Ramos (cell line): ENCODE results near the gene HDAC9.
"Not testable (repeated sequence)": the region's sequence is repeated elsewhere in the genome, so short reads cannot be mapped to it uniquely, and the experiment has no call there.

Experiments
- in situ Hi-C: fragments of 300-500 bp; cut with MboI; formaldehyde crosslinking; loops from one replicate; pipeline ENCODE4 v1.14.3; 2022; ENCODE audit warnings: low sequenced_read_pairs; ENCODE audit not compliant: unreplicated experiment

HDAC9 gene

GRCh38 chr7:18976715-18977471 is 481.3 kb downstream of the HDAC9 start:
- in situ Hi-C loops, result no loop called here

- in situ Hi-C loops, result no loop called here
Observed at GRCh38 chr7:18978108-18978495, 482.6 kb downstream of the HDAC9 start.

- in situ Hi-C loops, result not testable (repeated sequence)
Observed at GRCh38 chr7:18990700-18991099, 495.2 kb downstream of the HDAC9 start.

- in situ Hi-C loops, result no loop called here
Observed at GRCh38 chr7:18993933-18994668, 498.6 kb downstream of the HDAC9 start.

GRCh38 chr7:18995270-18995671 is 499.7 kb downstream of the HDAC9 start:
- in situ Hi-C loops, result no loop called here

GRCh38 chr7:18995811-18996426 is 500.4 kb downstream of the HDAC9 start:
- in situ Hi-C loops, result no loop called here

GRCh38 chr7:18996583-18996982 is 501.0 kb downstream of the HDAC9 start:
- in situ Hi-C loops, result no loop called here

GRCh38 chr7:18997477-18998150 is 502.1 kb downstream of the HDAC9 start:
- in situ Hi-C loops, result no loop called here

- in situ Hi-C loops, result no loop called here
Observed at GRCh38 chr7:19000410-19000809, 504.9 kb downstream of the HDAC9 start.

GRCh38 chr7:19001854-19002253 is 506.3 kb downstream of the HDAC9 start:
- in situ Hi-C loops, result no loop called here

- in situ Hi-C loops, result no loop called here
Observed at GRCh38 chr7:19009241-19009935, 513.8 kb downstream of the HDAC9 start.

GRCh38 chr7:19009936-19010280 is 514.4 kb downstream of the HDAC9 start:
- in situ Hi-C loops, result no loop called here

GRCh38 chr7:19011212-19011611 is 515.7 kb downstream of the HDAC9 start:
- in situ Hi-C loops, result no loop called here

- in situ Hi-C loops, result no loop called here
Observed at GRCh38 chr7:19015098-19015497, 519.5 kb downstream of the HDAC9 start.

GRCh38 chr7:19016140-19016539 is 520.6 kb downstream of the HDAC9 start:
- in situ Hi-C loops, result no loop called here

GRCh38 chr7:19017374-19017773 is 521.8 kb downstream of the HDAC9 start:
- in situ Hi-C loops, result no loop called here

GRCh38 chr7:19020062-19020461 is 524.5 kb downstream of the HDAC9 start:
- in situ Hi-C loops, result no loop called here

- in situ Hi-C loops, result no loop called here
Observed at GRCh38 chr7:19020711-19021110, 525.2 kb downstream of the HDAC9 start.

GRCh38 chr7:19023477-19023876 is 527.9 kb downstream of the HDAC9 start:
- in situ Hi-C loops, result no loop called here

- in situ Hi-C loops, result no loop called here
Observed at GRCh38 chr7:19024261-19024660, 528.7 kb downstream of the HDAC9 start.
